Endothelial cell of hepatic sinusoid (primary cell): ENCODE data around the gene SCAMP2.
"Not testable (repeated sequence)": the region's sequence is repeated elsewhere in the genome, so short reads cannot be mapped to it uniquely, and the experiment has no call there.

Source experiments
- in situ Hi-C: cut with HindIII; loops from 2 replicates; pipeline ENCODE4 v1.10.0; 2017; ENCODE audit warnings: low sequenced_read_pairs

The SCAMP2 gene, protein sequence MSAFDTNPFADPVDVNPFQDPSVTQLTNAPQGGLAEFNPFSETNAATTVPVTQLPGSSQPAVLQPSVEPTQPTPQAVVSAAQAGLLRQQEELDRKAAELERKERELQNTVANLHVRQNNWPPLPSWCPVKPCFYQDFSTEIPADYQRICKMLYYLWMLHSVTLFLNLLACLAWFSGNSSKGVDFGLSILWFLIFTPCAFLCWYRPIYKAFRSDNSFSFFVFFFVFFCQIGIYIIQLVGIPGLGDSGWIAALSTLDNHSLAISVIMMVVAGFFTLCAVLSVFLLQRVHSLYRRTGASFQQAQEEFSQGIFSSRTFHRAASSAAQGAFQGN

DNA sequence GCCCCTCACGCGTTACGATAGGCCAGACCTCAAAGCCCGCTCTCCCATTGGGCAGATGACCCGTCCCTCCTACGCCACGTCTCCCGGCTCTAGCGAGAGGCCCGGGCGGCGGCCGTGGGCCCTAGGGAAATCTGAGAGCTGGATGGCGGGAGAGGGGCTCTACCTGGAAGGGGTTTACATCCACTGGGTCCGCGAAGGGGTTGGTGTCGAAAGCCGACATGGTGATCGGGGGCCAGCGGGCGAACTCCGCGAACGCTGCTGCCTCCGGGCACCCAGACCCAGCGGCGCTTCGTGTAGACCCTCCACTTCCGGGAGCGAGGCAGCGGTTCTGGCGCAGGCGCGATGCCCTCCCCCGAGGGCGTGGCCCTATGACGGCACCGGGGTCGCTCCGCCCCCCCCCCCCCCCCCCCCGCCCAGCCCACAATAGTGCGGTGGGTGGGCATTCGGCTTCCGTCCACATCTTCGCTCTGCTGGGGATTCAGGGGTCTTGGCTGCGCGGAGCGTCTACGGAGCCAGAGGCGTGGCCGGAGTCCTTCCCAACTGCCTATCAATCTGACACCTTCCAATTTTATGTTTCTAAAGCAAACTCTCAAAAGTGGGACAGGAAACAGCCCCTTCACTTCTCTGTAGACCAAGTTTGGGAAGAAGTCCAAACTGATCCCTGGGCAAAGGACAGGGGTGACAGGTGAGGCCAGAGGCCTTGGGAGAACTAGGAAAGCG lies at the start of gene SCAMP2:
TSS of gene SCAMP2 (minus strand) at position 330 of the 720 bp plus-strand sequence. CDS start at position 220, 110 bp downstream.
- in situ Hi-C loops: no loop called here

DNA sequence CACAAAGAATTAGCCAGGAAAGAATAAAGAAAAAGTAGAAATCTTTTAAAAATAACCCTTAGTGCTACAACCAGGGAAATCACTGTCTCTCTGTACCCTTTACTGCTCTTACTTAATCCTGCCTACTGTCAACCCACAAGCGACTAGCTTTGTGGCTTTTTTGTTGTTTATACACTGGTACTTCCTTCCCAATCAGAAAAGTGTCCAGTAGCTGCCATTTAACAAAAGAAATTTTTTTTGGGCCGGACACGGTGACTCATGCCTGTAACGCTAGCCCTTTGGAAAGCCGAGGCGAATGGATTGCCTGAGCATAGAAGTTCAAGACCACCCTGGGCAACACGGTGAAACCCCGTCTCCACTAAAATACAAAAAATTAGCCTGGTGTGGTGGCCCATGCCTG lies 47.3 kb upstream of the SCAMP2 start:
- in situ Hi-C loops: no loop called here

GRCh38 chr15:74917676-74918075 lies 44.5 kb upstream of the SCAMP2 start:
- in situ Hi-C loops: no loop called here

- in situ Hi-C loops: not testable (repeated sequence)
Measured at GRCh38 chr15:74913799-74914198, 40.6 kb upstream of the SCAMP2 start.

- in situ Hi-C loops: no loop called here
Measured at GRCh38 chr15:74913041-74913440, 39.9 kb upstream of the SCAMP2 start.

GRCh38 chr15:74908635-74909034 lies 35.5 kb upstream of the SCAMP2 start:
- in situ Hi-C loops: loop anchor here (5.0 kb wide), 3 partner anchors 44 to 91 kb away; no protein-coding TSS in a partner anchor

DNA sequence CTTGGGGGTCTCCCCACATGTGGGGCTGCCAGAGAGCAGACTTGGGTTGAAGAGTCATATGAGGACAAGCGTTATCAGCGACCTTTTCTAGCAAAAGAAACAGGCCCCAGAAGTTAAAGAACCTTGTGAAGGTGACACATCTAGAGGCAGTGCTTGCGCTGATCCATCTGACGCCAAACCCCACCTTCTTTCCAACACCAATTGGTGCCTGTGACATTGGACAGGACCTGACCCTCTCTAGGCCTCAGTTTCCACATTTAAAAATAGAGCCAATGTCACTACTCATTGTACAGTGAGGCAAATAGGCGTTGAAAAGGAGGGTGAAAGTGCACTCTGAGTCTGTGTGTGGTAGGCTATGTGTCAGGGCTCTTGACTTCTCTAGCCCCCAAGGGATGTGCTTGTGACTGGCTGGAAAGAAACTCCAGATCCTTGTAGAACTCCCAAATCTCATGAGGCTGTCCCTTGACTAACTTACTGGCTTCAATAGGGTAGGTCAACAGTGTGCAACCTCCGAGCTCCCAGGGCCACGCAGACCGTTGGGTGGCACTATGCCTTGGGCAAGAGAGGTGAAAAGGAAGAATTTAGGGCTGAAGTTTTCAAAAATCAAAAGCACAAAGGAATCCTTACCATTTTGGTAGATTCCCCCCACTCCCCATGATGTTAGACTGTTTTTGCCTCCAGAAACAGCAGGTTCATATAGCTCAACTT lies 34.2 kb upstream of the SCAMP2 start:
- in situ Hi-C loops: loop anchor here (5.0 kb wide), 3 partner anchors 45 to 90 kb away; no protein-coding TSS in a partner anchor

GRCh38 chr15:74906450-74907162 lies 33.4 kb upstream of the SCAMP2 start, which contains the start of gene FAM219B:
TSS of gene FAM219B (minus strand) at chr15:74906851. CDS start at chr15:74906800, 51 bp downstream.
- in situ Hi-C loops: loop anchor here (5.0 kb wide), 3 partner anchors 46 to 89 kb away; no protein-coding TSS in a partner anchor

DNA sequence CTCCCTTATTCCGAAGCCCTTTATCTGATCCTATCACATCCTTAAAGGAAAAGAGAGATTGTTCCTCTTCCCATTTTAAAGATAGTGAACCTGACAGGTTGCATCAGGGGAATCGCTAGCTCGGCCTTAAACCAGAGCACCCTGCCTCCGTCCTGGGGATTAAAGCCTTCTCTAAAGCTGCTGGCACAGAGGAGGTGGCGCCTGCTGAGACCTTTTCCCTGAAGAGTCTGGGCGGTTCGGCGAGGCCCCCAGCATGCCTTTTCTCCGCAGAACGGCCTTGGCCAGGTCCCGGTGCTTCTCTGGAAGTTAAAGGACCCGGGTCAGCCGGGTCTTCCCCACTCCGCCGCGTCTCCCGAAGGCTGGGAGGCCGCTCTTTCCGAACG lies 32.9 kb upstream of the SCAMP2 start:
- in situ Hi-C loops: loop anchor here (5.0 kb wide), 3 partner anchors 46 to 89 kb away; no protein-coding TSS in a partner anchor

DNA sequence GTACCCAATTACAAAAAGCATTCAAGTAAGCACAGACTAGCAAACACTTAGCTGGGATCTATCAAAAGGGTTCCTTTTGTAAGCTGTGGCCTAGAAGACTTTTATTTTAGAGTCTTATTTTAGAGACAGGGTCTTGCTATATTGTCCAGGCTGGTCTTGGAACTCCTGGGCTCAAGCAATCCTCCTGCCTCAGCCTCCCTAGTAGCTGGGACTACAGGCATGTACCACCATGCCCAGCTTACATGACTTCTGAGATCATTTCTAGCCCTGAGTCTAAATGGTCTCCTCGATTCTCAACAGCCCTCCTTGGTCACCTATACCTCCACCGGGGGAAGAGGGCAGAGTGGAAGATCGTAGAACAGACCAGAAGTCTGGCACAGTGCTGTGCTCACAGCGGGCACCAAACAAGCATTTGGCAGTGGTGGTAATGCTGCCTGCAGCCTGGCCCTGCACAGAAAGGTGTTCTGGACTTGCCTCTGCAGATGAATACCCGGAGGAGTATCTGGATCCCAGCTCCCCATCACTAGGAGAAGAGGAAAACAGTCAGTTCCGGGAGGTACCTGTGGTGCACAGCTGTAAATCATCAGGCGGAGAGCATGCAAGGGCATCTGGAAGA lies 31.1 kb upstream of the SCAMP2 start:
- in situ Hi-C loops: no loop called here

DNA sequence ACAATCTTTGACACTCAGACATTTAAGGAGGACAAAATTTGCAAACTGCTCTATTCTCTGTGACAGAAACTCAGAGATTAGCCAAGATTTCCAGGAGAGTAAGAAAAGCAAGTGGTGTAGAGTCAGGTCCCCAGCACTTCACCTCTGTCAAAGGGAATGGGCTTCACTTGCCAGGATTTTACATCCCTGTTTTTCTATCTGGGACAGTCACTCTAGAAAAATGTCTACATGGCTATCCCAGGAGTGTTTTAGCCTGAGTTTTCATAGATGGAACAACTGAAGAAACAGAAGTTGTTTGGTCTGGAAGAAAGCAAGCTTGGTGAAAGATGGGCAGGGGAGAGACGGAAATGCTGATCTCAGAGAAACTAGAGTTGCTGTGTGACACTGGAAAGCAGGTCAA lies 30.5 kb upstream of the SCAMP2 start:
- in situ Hi-C loops: no loop called here

- in situ Hi-C loops: no loop called here
Measured at GRCh38 chr15:74902295-74903075, 29.3 kb upstream of the SCAMP2 start.

DNA sequence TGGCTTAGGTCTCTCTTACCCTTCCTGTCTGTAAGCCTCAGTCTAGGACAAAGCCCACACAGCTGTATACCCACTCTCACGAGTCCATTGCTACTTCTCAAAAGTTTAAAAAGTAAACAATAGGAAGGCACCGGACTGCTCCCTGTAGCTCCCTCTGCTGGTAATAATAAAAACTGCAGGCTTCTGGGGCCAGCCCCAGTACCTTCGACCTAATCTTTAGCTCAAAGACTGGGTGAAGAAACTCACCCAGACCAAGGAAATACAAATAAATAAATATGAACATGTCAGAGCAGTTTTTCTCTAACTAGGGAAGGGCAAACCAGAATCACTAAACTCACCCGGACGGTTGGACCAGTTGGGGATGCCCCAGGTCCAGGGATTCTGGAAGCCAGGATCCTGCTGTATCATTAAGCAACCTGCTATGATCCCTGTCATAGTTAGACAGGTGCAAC lies 28.5 kb upstream of the SCAMP2 start:
- in situ Hi-C loops: no loop called here

- in situ Hi-C loops: no loop called here
Measured at GRCh38 chr15:74897300-74897701, 24.1 kb upstream of the SCAMP2 start.

GRCh38 chr15:74896316-74896715 lies 23.2 kb upstream of the SCAMP2 start:
- in situ Hi-C loops: no loop called here

DNA sequence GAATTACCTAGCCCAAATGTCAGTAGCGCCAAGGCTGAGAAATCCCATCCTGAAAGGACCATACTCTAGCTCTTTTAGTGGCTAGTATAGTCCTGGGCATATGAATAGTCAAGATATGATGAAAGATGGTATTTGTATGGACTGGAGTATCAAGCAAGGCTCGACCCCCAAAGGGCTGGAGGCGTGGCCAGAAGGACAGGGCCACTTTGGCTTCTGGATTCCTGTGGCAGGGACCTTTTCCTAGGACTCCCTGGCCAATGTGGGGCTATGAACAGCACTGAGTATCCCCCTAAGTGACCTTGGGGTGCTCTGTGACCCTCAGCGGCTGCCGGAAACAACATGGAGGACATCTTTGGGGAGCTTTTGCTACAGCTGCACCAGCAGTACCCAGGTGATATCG lies 22.7 kb upstream of the SCAMP2 start:
- in situ Hi-C loops: no loop called here

- in situ Hi-C loops: not testable (repeated sequence)
Measured at GRCh38 chr15:74894383-74894782, 21.2 kb upstream of the SCAMP2 start.

DNA sequence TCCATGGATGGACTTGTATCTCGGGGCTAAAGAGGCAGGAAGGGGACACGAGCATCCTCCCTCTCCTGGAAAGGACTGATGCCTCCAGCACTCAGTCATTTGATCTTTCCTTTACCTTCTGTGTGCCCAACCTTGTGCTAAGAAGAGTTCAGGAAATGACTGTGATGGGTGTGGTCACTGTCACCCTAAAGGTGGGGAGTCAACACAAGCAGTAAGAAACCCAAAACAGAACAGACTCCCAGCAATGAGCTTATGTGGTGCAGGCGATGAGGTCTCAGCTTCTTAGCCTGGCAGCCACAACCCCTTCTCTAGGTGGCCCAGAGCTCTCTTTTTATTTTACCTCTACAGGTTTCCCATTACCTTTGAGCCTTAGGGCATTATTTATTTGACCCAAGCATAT lies 20.5 kb upstream of the SCAMP2 start:
- in situ Hi-C loops: no loop called here

- in situ Hi-C loops: no loop called here
Measured at GRCh38 chr15:74892931-74893330, 19.8 kb upstream of the SCAMP2 start.
